ENCODE measurements around the gene RFX8. TPM values are rescaled to one million over a fixed set of nuclear protein-coding genes. Genes with fewer than 3 reads are reported as not detected.
A peak's percentile ranks its signal among the peaks of the same experiment; 100 is the strongest.

The RFX8 gene
- total and polyA plus RNA-seq, 2 of the 8 experiments (the other 6 are each of a cell fraction or from before 2014, with no cell fraction given) = 0.60 to 0.97 TPM

GRCh38 chr2:101351207-101351606 is 123.7 kb downstream of the RFX8 start:
- Histone ChIP-seq H2AFZ (ENCODE audit: low read length) (no peak overlapping the region), H3K79me2 (ENCODE audit: control insufficient read depth in 1 of 2, insufficient read depth in 2 of 2, low read length in 2 of 2) (no peaks in the 10 kb centered on the region), H2BK20ac (ENCODE audit: low read length) (no peak overlapping the region), H2BK5ac (ENCODE audit: low read depth, low read length) (no peak overlapping the region; the same call in 1 of the 2 replicates), H3K4ac (replicated peaks; ENCODE audit: insufficient read length, low read depth, low read length) (no peak overlapping the region), H3K56ac (replicated peaks; ENCODE audit: insufficient read length, low read depth, low read length) (no peak overlapping the region), H4K20me1 (replicated peaks in 1 of 2; ENCODE audit: control insufficient read depth in 1 of 2, insufficient read depth in 2 of 2, low read length in 2 of 2) (no peaks in the 10 kb centered on the region), H3K4me3 (ENCODE audit: extremely low read depth in 1 of 4, insufficient read depth in 2 of 4, low read depth in 3 of 4, low read length in 4 of 4) (no peak overlapping the region), H3K9ac (replicated peaks in 1 of 4; ENCODE audit: extremely low read depth in 1 of 4, low read depth in 3 of 4, low read length in 3 of 4) (no peak overlapping the region), H3K9me3 (ENCODE audit: insufficient read depth in 2 of 2, low read depth in 1 of 2, low read length in 1 of 2) (no peaks in the 10 kb centered on the region), H2BK120ac (replicated peaks; ENCODE audit: low read depth, low read length) (no peak overlapping the region), H4K91ac (replicated peaks; ENCODE audit: insufficient read length, low read length) (no peak overlapping the region), H2BK12ac (ENCODE audit: low read depth, low read length) (no peak overlapping the region), H3K14ac (ENCODE audit: insufficient read length) (no peak overlapping the region), H3K27me3 (replicated peaks in 1 of 4; ENCODE audit: control insufficient read depth in 3 of 4, extremely low read depth in 1 of 4, insufficient read depth in 3 of 4, low read length in 3 of 4) (no peaks in the 10 kb centered on the region), H3K4me1 (replicated peaks in 1 of 4; ENCODE audit: control insufficient read depth in 3 of 4, insufficient read depth in 4 of 4, low read length in 3 of 4) (peaks cover 0 to 5% (median under 1%) of the 10 kb centered on the region in 4 experiments; a peak in 3 of 7 replicates), H3K79me1 (ENCODE audit: low read depth, low read length) (no peaks in the 10 kb centered on the region), H2BK15ac (ENCODE audit: low read length) (no peak overlapping the region), H3K18ac (ENCODE audit: extremely low read depth, low read length) (no peak overlapping the region), H4K8ac (ENCODE audit: extremely low read depth, insufficient read depth, low read length) (no peak overlapping the region), H3K36me3 (ENCODE audit: control insufficient read depth in 2 of 4, insufficient read depth in 4 of 4, low read length in 3 of 4) (no peaks in the 10 kb centered on the region), H3K4me2 (ENCODE audit: insufficient read depth in 1 of 2, low read depth in 2 of 2, low read length in 2 of 2) (no peak overlapping the region), H2AK5ac (ENCODE audit: low read depth, low read length) (0 out of 2 replicates have a peak overlapping the region, but pooled peaks have one; percentile 3), H4K5ac (ENCODE audit: insufficient read length, low read depth, low read length) (no peak overlapping the region), H3K23ac (ENCODE audit: insufficient read length) (no peak overlapping the region), H3K23me2 (ENCODE audit: low read depth, low read length) (no peaks in the 10 kb centered on the region), H3K27ac (ENCODE audit: low read depth, low read length) (no peak overlapping the region)
- POLR2A ChIA-PET (ENCODE audit: partially characterized antibody) = interaction anchor here (1.0 kb wide), 1 partner anchor 10 kb away, joined by 3 read pairs; no protein-coding TSS in a partner anchor
- WGBS, 2 experiments (ENCODE audit: extremely low coverage in 1 of 2, insufficient coverage in 1 of 2, insufficient read length in 1 of 2, insufficient replicate concordance in 2 of 2, low coverage in 1 of 2, low lambda C conversion rate in 2 of 2, missing lambda C conversion rate in 1 of 2) = 88% methylated on average over 7 of the region's 7 CpGs; no CpG with 5 or more reads in 1 of the 2 experiments
- no peak for TF ChIP-seq SP2 (IDR thresholded peaks at IDR 0.05; ENCODE audit: low read length)
- no peak for TF ChIP-seq EZH2 (IDR thresholded peaks at IDR 0.05; ENCODE audit: low read depth, low read length, severe bottlenecking)
- TF ChIP-seq ATF3 (IDR thresholded peaks at IDR 0.05; ENCODE audit: insufficient read depth, low read depth, low read length) = no peak
- TF ChIP-seq MAFK (IDR thresholded peaks at IDR 0.05; ENCODE audit: low read depth, low read length) = no peak
- no peak for TF ChIP-seq CTBP2 (IDR thresholded peaks at IDR 0.05; ENCODE audit: borderline replicate concordance, insufficient read depth, insufficient read length, low read length)
- no peak for TF ChIP-seq JUND (IDR thresholded peaks at IDR 0.05; ENCODE audit: low read length)
- no peak for TF ChIP-seq ATF2 (IDR thresholded peaks at IDR 0.05; ENCODE audit: low read length)
- no peak for TF ChIP-seq USF2 (IDR thresholded peaks at IDR 0.05; ENCODE audit: low read length)
- no peak for DNase-seq (ENCODE audit: low read depth in 1 of 2, low spot score in 2 of 2)
- FAIRE-seq = no peak
- CTCF ChIA-PET (ENCODE audit: partially characterized antibody) = interaction anchor here (1.1 to 6.4 kb wide), 14 partner anchors 10 to 62 kb away, joined by 3 to 33 read pairs (median 6); partner anchors contain the start of gene CREG2

All from H1 (cell line).